Liver (tissue), 9 donors: Measurements from ENCODE around the gene SYTL3. TPM values are rescaled to one million over a fixed set of nuclear protein-coding genes. Genes with fewer than 3 reads are reported as not detected.

Experiments
- DNase-seq: peaks from one replicate; pipeline ENCODE4 v3.0.0-alpha.2; 2017; ENCODE audit warnings: low spot score
- H3K27ac ChIP-seq, 2 donors: one replicate each; pipeline ENCODE4 v1.7.0; 2013; ENCODE audit warnings: inconsistent platforms in 2 of 2, low read length in 2 of 2, control low read depth in 1 of 2, low read depth in 1 of 2, mild to moderate bottlenecking in 1 of 2
- H3K27me3 ChIP-seq, 4 donors: one replicate each; pipeline versions ENCODE4 v1.6.1 to v1.7.0; 2013; ENCODE audit warnings: low read length in 3 of 4, inconsistent platforms in 1 of 4, mild to moderate bottlenecking in 1 of 4, moderate library complexity in 1 of 4; ENCODE audit not compliant: control insufficient read depth in 4 of 4, insufficient read depth in 4 of 4
- H3K36me3 ChIP-seq, 4 donors: one replicate each; pipeline versions ENCODE4 v1.6.1 to v1.7.0; 2013; ENCODE audit warnings: low read length in 3 of 4, mild to moderate bottlenecking in 3 of 4, low read depth in 1 of 4, moderate library complexity in 1 of 4; ENCODE audit not compliant: control insufficient read depth in 4 of 4, insufficient read depth in 3 of 4
- H3K4me1 ChIP-seq, 4 donors: one replicate each; pipeline versions ENCODE4 v1.6.1 to v1.7.0; 2013; ENCODE audit warnings: low read length in 3 of 4, mild to moderate bottlenecking in 3 of 4, moderate library complexity in 1 of 4; ENCODE audit not compliant: control insufficient read depth in 4 of 4, insufficient read depth in 4 of 4
- H3K4me3 ChIP-seq, 3 donors: one replicate each; pipeline versions ENCODE4 v1.6.1 to v1.7.0; 2013; ENCODE audit warnings: low read length in 3 of 3, control low read depth in 1 of 3, low read depth in 1 of 3, mild to moderate bottlenecking in 1 of 3
- H3K9ac ChIP-seq, 2 donors: one replicate each; pipeline ENCODE4 v1.7.0; 2013; ENCODE audit warnings: low read length in 2 of 2, mild to moderate bottlenecking in 2 of 2, moderate library complexity in 2 of 2, control low read depth in 1 of 2, low read depth in 1 of 2
- H3K9me3 ChIP-seq, 4 donors: one replicate each; pipeline versions ENCODE4 v1.6.1 to v1.7.0; 2013; ENCODE audit warnings: low read length in 3 of 4; ENCODE audit not compliant: control insufficient read depth in 4 of 4
- EGR1 ChIP-seq, 2 donors: IDR thresholded peaks; 2 replicates each; pipeline ENCODE4 v1.6.1; 2016 to 2018; ENCODE audit warnings: antibody characterized with exemption in 2 of 2, low read depth in 2 of 2
- FOXA1 ChIP-seq: IDR thresholded peaks from 2 replicates; pipeline ENCODE4 v1.6.1; 2016; ENCODE audit warnings: antibody characterized with exemption
- FOXA2 ChIP-seq: IDR thresholded peaks from 2 replicates; pipeline ENCODE4 v1.6.1; 2016; ENCODE audit warnings: antibody characterized with exemption
- GABPA ChIP-seq, 2 donors: IDR thresholded peaks in 1 of 2; conservative IDR thresholded peaks in 1 of 2; 2 replicates each; pipeline ENCODE4 v1.6.1; 2016; ENCODE audit warnings: antibody characterized with exemption in 2 of 2, mild to moderate bottlenecking in 1 of 2, moderate library complexity in 1 of 2
- HNF4A ChIP-seq, 2 donors: conservative IDR thresholded peaks; 2 replicates each; pipeline ENCODE4 v1.6.1; 2016; ENCODE audit warnings: antibody characterized with exemption in 2 of 2, mild to moderate bottlenecking in 2 of 2
- HNF4G ChIP-seq: IDR thresholded peaks from 2 replicates; pipeline ENCODE4 v1.6.1; 2016; ENCODE audit warnings: antibody characterized with exemption
- JUND ChIP-seq, 2 donors: IDR thresholded peaks; 2 replicates each; pipeline ENCODE4 v1.6.1; 2016; ENCODE audit warnings: antibody characterized with exemption in 2 of 2
- NR2F2 ChIP-seq: IDR thresholded peaks from 2 replicates; pipeline ENCODE4 v1.6.1; 2016; ENCODE audit warnings: antibody characterized with exemption
- RAD21 ChIP-seq, 2 donors: IDR thresholded peaks; 2 replicates each; pipeline ENCODE4 v1.6.1; 2016; ENCODE audit warnings: antibody characterized with exemption in 2 of 2, mild to moderate bottlenecking in 2 of 2
- RXRA ChIP-seq, 2 donors: IDR thresholded peaks; 2 replicates each; pipeline ENCODE4 v1.6.1; 2017 to 2018; ENCODE audit warnings: antibody characterized with exemption in 2 of 2, mild to moderate bottlenecking in 1 of 2
- SP1 ChIP-seq: IDR thresholded peaks from 2 replicates; pipeline ENCODE4 v1.6.1; 2018; ENCODE audit warnings: antibody characterized with exemption, mild to moderate bottlenecking
- TAF1 ChIP-seq: conservative IDR thresholded peaks from 2 replicates; pipeline ENCODE4 v1.6.1; 2016; ENCODE audit warnings: antibody characterized with exemption, mild to moderate bottlenecking
- YY1 ChIP-seq: IDR thresholded peaks from 2 replicates; pipeline ENCODE4 v1.6.1; 2016; ENCODE audit warnings: antibody characterized with exemption, mild to moderate bottlenecking
- WGBS: extraction: QIAGEN DNeasy Blood & Tissue Kit; methylation state at CpG from one replicate; pipeline ENCODE4 v1.1.7; 2013; 5-methylcytosine and 5-hydroxymethylcytosine counted together
- polyA plus RNA-seq, 2 donors: library from polyadenylated mRNA; stranded (reverse) in 1 of 2; unstranded in 1 of 2; fragments of 200-250 nt in 1 of 2; fragments of >200 nt in 1 of 2; fragmentation: Nextera tagmentation in 1 of 2; extraction: Ambion mirVana in 1 of 2; gene quantifications; one replicate each; pipeline versions ENCODE4 v1.2.1 to v1.2.3, GENCODE V29; 2013 to 2015
- total RNA-seq, 2 donors: library from RNA; depleted of rRNA; stranded (reverse); fragments of >200 nt; gene quantifications; one replicate each; pipeline ENCODE4 v1.2.3, GENCODE V29; 2014
- TF ChIP-seq, protein P1 (sequence below): IDR thresholded peaks from 2 replicates; pipeline ENCODE4 v1.6.1; 2016; ENCODE audit warnings: antibody characterized with exemption
- TF ChIP-seq, protein P2 (sequence below): IDR thresholded peaks from 2 replicates; pipeline ENCODE4 v1.6.1; 2016; ENCODE audit warnings: antibody characterized with exemption
- TF ChIP-seq, protein P3 (sequence below): fragments of 150-350 bp; IDR thresholded peaks from 2 replicates; pipeline ENCODE4 v1.5.1; 2017; ENCODE audit warnings: improper control_type of control experiment, low read depth, low read length; ENCODE audit not compliant: missing input control
- TF ChIP-seq, protein P4 (sequence below): IDR thresholded peaks from 2 replicates; pipeline ENCODE4 v1.6.1; 2016; ENCODE audit warnings: antibody characterized with exemption, mild to moderate bottlenecking
- TF ChIP-seq, protein P5 (sequence below): IDR thresholded peaks from 2 replicates; pipeline ENCODE4 v1.6.1; 2016; ENCODE audit warnings: antibody characterized with exemption
- donor health status: healthy.
- donor health status: healthy.
- donor health status: healthy.
- donor health status: healthy.
- donor health status: healthy.

The SYTL3 gene
- total and polyA plus RNA-seq, 4 donors, result 0.28 to 1.7 (median 0.51) TPM

DNA sequence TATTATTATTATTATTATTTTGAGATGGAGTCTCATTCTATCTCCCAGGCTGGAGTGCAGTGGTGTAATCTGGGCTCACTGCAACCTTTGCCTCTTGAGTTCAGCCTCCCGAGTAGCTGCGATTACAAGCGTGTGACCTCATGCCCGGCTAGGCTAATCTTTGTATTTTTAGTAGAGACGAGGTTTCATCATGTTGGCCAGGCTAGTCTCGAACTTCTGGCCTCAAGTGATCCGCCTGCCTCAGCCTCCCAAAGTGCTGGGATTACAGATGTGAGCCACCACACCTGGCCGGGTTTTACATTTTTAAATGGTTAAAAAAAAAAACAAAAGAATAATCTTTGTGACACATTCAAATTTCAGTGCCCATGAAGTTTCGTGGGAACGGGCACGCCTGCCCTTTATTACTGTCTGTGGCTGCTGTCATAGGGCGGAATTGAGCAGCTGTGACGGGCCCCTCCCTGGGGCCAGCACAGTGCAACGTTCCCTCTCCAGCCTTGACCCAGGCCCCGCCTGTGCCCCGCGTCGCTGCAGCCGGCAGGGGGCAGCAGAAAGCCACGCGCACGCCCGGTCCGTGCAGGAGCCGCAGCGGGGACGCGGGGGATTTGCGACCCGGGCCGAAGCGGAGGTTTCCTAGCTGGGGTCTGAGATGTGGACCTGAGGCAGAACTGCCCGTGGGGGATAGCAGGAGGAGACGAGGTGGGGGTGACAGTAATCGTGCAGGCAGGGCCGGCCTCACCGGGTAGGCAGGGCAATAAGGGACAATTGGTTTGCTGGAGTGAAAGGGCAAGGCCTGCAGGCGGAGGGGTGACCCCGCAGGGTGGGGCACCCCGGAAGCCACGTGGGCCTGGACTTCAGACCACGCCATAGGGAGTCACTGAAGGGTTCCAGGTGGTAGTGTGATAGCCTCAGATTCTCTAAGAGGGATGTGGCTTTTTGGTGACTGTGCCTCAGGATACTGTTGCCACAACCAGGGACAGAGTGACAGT, 54.3 kb downstream of the SYTL3 start (continued):
- TF ChIP-seq HNF4A (conservative IDR thresholded peaks at IDR 0.05) (peak; percentile 41 to 58), RAD21 (IDR thresholded peaks at IDR 0.05) (peak; percentile 89 to 95)
- TF ChIP-seq, protein P1, sequence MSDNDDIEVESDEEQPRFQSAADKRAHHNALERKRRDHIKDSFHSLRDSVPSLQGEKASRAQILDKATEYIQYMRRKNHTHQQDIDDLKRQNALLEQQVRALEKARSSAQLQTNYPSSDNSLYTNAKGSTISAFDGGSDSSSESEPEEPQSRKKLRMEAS, result no peak

DNA sequence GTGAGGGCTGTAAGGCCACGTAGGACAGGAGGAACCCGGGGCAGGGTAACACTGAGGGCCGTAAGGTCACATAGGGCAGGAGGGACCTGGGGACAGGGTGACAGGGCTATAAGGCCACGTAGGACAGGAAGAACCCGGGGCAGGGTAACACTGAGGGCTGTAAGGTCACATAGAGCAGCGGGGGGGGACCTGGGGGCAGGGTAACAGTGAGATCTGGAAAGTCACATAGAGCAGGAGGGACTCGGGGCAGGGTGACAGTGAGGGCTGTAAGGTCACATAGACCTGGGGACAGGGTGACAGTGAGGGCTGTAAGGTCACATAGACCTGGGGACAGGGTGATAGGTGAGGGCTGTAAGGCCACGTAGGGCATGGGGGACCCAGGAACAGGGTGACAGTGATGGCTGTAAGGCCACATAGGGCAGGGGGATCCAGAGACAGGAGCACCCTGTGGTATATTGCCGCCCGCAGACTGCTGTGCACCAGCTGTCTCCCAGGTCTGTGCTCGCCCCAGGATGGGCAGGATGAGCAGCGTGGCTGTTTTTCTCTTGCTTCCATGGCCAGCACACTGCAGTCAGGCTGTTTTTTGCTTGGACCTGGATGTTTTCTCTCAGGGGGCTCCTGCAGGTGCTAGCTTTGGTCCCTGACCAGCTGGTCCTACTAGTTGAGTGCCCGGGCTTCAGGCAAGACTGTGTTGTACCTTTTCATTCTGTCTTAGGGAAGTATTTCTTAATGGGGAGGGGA, 55.7 kb downstream of the SYTL3 start:
- Histone ChIP-seq H3K36me3 (no peaks in the 10 kb centered on the region), H3K9ac (no peak overlapping the region), H3K4me3 (no peak overlapping the region), H3K27ac (no peak overlapping the region), H3K27me3 (no peaks in the 10 kb centered on the region), H3K9me3 (no peaks in the 10 kb centered on the region), H3K4me1 (peaks cover 0 to 6% (median 2%) of the 10 kb centered on the region in 4 donors)
- no peak for DNase-seq
- 93% methylated on average over 13 of the region's 13 CpGs for WGBS
- TF ChIP-seq GABPA (IDR thresholded peaks at IDR 0.05 in 1 of 2, conservative IDR thresholded peaks at IDR 0.05 in 1 of 2), result no peak
- no peak for TF ChIP-seq HNF4G
- TF ChIP-seq, protein P2, sequence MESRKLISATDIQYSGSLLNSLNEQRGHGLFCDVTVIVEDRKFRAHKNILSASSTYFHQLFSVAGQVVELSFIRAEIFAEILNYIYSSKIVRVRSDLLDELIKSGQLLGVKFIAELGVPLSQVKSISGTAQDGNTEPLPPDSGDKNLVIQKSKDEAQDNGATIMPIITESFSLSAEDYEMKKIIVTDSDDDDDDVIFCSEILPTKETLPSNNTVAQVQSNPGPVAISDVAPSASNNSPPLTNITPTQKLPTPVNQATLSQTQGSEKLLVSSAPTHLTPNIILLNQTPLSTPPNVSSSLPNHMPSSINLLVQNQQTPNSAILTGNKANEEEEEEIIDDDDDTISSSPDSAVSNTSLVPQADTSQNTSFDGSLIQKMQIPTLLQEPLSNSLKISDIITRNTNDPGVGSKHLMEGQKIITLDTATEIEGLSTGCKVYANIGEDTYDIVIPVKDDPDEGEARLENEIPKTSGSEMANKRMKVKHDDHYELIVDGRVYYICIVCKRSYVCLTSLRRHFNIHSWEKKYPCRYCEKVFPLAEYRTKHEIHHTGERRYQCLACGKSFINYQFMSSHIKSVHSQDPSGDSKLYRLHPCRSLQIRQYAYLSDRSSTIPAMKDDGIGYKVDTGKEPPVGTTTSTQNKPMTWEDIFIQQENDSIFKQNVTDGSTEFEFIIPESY, result no peak
- TF ChIP-seq, protein P3, sequence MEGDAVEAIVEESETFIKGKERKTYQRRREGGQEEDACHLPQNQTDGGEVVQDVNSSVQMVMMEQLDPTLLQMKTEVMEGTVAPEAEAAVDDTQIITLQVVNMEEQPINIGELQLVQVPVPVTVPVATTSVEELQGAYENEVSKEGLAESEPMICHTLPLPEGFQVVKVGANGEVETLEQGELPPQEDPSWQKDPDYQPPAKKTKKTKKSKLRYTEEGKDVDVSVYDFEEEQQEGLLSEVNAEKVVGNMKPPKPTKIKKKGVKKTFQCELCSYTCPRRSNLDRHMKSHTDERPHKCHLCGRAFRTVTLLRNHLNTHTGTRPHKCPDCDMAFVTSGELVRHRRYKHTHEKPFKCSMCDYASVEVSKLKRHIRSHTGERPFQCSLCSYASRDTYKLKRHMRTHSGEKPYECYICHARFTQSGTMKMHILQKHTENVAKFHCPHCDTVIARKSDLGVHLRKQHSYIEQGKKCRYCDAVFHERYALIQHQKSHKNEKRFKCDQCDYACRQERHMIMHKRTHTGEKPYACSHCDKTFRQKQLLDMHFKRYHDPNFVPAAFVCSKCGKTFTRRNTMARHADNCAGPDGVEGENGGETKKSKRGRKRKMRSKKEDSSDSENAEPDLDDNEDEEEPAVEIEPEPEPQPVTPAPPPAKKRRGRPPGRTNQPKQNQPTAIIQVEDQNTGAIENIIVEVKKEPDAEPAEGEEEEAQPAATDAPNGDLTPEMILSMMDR, result no peak
- no peak for TF ChIP-seq RAD21 (IDR thresholded peaks at IDR 0.05)
- TF ChIP-seq EGR1 (IDR thresholded peaks at IDR 0.05; ENCODE audit: low read depth in 2 of 2), result no peak
- TF ChIP-seq YY1, result no peak
- TF ChIP-seq, protein P4, sequence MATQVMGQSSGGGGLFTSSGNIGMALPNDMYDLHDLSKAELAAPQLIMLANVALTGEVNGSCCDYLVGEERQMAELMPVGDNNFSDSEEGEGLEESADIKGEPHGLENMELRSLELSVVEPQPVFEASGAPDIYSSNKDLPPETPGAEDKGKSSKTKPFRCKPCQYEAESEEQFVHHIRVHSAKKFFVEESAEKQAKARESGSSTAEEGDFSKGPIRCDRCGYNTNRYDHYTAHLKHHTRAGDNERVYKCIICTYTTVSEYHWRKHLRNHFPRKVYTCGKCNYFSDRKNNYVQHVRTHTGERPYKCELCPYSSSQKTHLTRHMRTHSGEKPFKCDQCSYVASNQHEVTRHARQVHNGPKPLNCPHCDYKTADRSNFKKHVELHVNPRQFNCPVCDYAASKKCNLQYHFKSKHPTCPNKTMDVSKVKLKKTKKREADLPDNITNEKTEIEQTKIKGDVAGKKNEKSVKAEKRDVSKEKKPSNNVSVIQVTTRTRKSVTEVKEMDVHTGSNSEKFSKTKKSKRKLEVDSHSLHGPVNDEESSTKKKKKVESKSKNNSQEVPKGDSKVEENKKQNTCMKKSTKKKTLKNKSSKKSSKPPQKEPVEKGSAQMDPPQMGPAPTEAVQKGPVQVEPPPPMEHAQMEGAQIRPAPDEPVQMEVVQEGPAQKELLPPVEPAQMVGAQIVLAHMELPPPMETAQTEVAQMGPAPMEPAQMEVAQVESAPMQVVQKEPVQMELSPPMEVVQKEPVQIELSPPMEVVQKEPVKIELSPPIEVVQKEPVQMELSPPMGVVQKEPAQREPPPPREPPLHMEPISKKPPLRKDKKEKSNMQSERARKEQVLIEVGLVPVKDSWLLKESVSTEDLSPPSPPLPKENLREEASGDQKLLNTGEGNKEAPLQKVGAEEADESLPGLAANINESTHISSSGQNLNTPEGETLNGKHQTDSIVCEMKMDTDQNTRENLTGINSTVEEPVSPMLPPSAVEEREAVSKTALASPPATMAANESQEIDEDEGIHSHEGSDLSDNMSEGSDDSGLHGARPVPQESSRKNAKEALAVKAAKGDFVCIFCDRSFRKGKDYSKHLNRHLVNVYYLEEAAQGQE, result no peak
- TF ChIP-seq SP1, result no peak
- no peak for TF ChIP-seq FOXA2
- TF ChIP-seq, protein P5, sequence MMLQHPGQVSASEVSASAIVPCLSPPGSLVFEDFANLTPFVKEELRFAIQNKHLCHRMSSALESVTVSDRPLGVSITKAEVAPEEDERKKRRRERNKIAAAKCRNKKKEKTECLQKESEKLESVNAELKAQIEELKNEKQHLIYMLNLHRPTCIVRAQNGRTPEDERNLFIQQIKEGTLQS, result no peak
- TF ChIP-seq, protein P1, result no peak
- no peak for TF ChIP-seq JUND (IDR thresholded peaks at IDR 0.05)
- TF ChIP-seq TAF1, result no peak
- TF ChIP-seq FOXA1, result no peak
- TF ChIP-seq RXRA (IDR thresholded peaks at IDR 0.05), result no peak
- TF ChIP-seq HNF4A (conservative IDR thresholded peaks at IDR 0.05), result no peak
- TF ChIP-seq NR2F2, result no peak
